GM23338 (cell line): ENCODE results near the gene TPPP3. TPM values are rescaled to one million over a fixed set of nuclear protein-coding genes. Genes with fewer than 3 reads are reported as not detected.

Experiments used
- ATAC-seq: fragments of 200-7000 bp; cut with Tn5 transposase; 3 replicates; pipeline ENCODE4 v1.9.1; 2020
- DNase-seq: peaks from one replicate; pipeline ENCODE4 v3.0.0-alpha.2; 2015; ENCODE audit warnings: low spot score
- H2AFZ ChIP-seq: fragments of 200-600 bp; sonication (generic); 2 replicates; pipeline ENCODE4 v1.8.0; 2016; ENCODE audit warnings: antibody characterized with exemption, mild to moderate bottlenecking, moderate library complexity
- H3F3A ChIP-seq: fragments of 200-600 bp; sonication (generic); replicated peaks from 2 replicates; pipeline ENCODE4 v1.8.0; 2017; ENCODE audit warnings: antibody characterized with exemption, mixed run types, low read depth
- H3K27ac ChIP-seq: fragments of 200-600 bp; sonication (generic); 2 replicates; pipeline ENCODE4 v1.6.1; 2016; ENCODE audit warnings: low read depth
- H3K27me3 ChIP-seq: fragments of 200-600 bp; sonication (generic); 2 replicates; pipeline ENCODE4 v1.8.0; 2016; ENCODE audit warnings: mild to moderate bottlenecking, mixed run types, moderate library complexity; ENCODE audit not compliant: insufficient read depth
- H3K36me3 ChIP-seq: fragments of 200-600 bp; sonication (generic); 2 replicates; pipeline ENCODE4 v1.8.0; 2016; ENCODE audit warnings: mild to moderate bottlenecking; ENCODE audit not compliant: insufficient read depth
- H3K4me1 ChIP-seq: fragments of 200-600 bp; sonication (generic); 2 replicates; pipeline ENCODE4 v1.8.0; 2016; ENCODE audit warnings: mild to moderate bottlenecking, moderate library complexity; ENCODE audit not compliant: insufficient read depth
- H3K4me2 ChIP-seq: fragments of 200-600 bp; sonication (generic); 2 replicates; pipeline ENCODE4 v1.7.1; 2017; ENCODE audit warnings: mixed run types
- H3K4me3 ChIP-seq: fragments of 200-600 bp; sonication (generic); 2 replicates; pipeline ENCODE4 v1.6.1; 2016; ENCODE audit warnings: mixed run types
- H3K79me2 ChIP-seq: fragments of 200-600 bp; sonication (generic); replicated peaks from 2 replicates; pipeline ENCODE4 v1.8.0; 2017; ENCODE audit warnings: mild to moderate bottlenecking; ENCODE audit not compliant: insufficient read depth
- H3K9me2 ChIP-seq: fragments of 200-600 bp; sonication (generic); 2 replicates; pipeline ENCODE4 v1.8.0; 2017; ENCODE audit not compliant: insufficient read depth
- H4K20me1 ChIP-seq: fragments of 200-600 bp; sonication (generic); replicated peaks from 2 replicates; pipeline ENCODE4 v1.8.0; 2017; ENCODE audit warnings: mild to moderate bottlenecking; ENCODE audit not compliant: insufficient read depth
- H3K27ac Mint-ChIP-seq: 2 replicates; pipeline ENCODE4 v1.8.0; 2020; ENCODE audit warnings: inconsistent platforms, mild to moderate bottlenecking, moderate library complexity, mixed read lengths
- H3K27me3 Mint-ChIP-seq: 3 replicates; pipeline ENCODE4 v1.8.0; 2022; ENCODE audit warnings: low read depth, mild to moderate bottlenecking, moderate library complexity, mixed read lengths, inconsistent platforms; ENCODE audit not compliant: insufficient read depth, poor library complexity
- H3K36me3 Mint-ChIP-seq: 3 replicates; pipeline ENCODE4 v1.8.0; 2021; ENCODE audit warnings: low read depth, mild to moderate bottlenecking, inconsistent platforms, moderate library complexity, mixed read lengths
- H3K4me1 Mint-ChIP-seq: 3 replicates; pipeline ENCODE4 v1.8.0; 2020; ENCODE audit warnings: mild to moderate bottlenecking, inconsistent platforms, mixed read lengths
- H3K4me3 Mint-ChIP-seq: 3 replicates; pipeline ENCODE4 v1.8.0; 2021; ENCODE audit warnings: moderate library complexity, mild to moderate bottlenecking, inconsistent platforms, mixed read lengths
- H3K9me3 Mint-ChIP-seq: 3 replicates; pipeline ENCODE4 v1.8.0; 2020; ENCODE audit warnings: moderate library complexity, mild to moderate bottlenecking, inconsistent platforms, mixed read lengths
- EZH2 ChIP-seq: fragments of 200-600 bp; sonication (generic); IDR thresholded peaks from one replicate; pipeline ENCODE4 v1.8.0; 2017; ENCODE audit warnings: antibody characterized with exemption, mild to moderate bottlenecking, low read depth; ENCODE audit not compliant: unreplicated experiment
- POLR2AphosphoS5 ChIP-seq: IDR thresholded peaks from 2 replicates; pipeline ENCODE4 v1.6.1; 2016; ENCODE audit warnings: antibody characterized with exemption, low read depth
- ZNF331 ChIP-seq: fragments of 250-450 bp; sonication (Bioruptor Pico); IDR thresholded peaks from 2 replicates; pipeline ENCODE4 v1.5.0; 2020; ENCODE audit warnings: low read depth, mild to moderate bottlenecking, moderate library complexity
- polyA plus RNA-seq: library from polyadenylated mRNA; unstranded; fragments of >200 nt; fragmentation: Nextera tagmentation; extraction: Ambion mirVana; gene quantifications from 2 replicates; pipeline ENCODE4 v1.2.1, GENCODE V29; 2016
- total RNA-seq: library from RNA; depleted of rRNA; stranded (reverse); fragments of >200 nt; shearing (Covaris generic); gene quantifications from 2 replicates; pipeline ENCODE4 v1.2.3, GENCODE V29; 2014
- TF ChIP-seq, protein P1 (sequence below), 2 experiments: fragments of 200-600 bp in 1 of 2; sonication (generic) in 1 of 2; conservative IDR thresholded peaks; 2 replicates each; pipeline versions ENCODE4 v1.5.1 to v1.6.1; 2016 to 2017; ENCODE audit warnings: antibody characterized with exemption in 2 of 2, low read depth in 2 of 2, mild to moderate bottlenecking in 2 of 2, moderate library complexity in 1 of 2
- TF ChIP-seq, protein P2 (sequence below): IDR thresholded peaks from 2 replicates; pipeline ENCODE4 v1.6.1; 2016; ENCODE audit warnings: antibody characterized with exemption
- TF ChIP-seq, protein P3 (sequence below): fragments of 250-450 bp; sonication (Bioruptor Pico); IDR thresholded peaks from 2 replicates; pipeline ENCODE4 v1.5.0; 2020; ENCODE audit warnings: mild to moderate bottlenecking, moderate library complexity

Gene TPPP3
- total and polyA plus RNA-seq, 2 experiments from 2014 or later = 0.26 to 0.28 TPM

GRCh38 chr16:67393788-67394154 lies 473 bp upstream of the TPPP3 start:
- Histone ChIP-seq H3K9me2 (no peaks in the 10 kb centered on the region), H3K4me1 (peaks cover 34% of the 10 kb centered on the region), H3K36me3 (no peaks in the 10 kb centered on the region), H3K27ac (no peak overlapping the region), H2AFZ (peak overlapping the region; percentile 96), H3K4me2 (peak overlapping the region; percentile 92), H3K79me2 (no peaks in the 10 kb centered on the region), H3K27me3 (peaks cover 45% of the 10 kb centered on the region), H3K4me3 (peak overlapping the region; percentile 61), H4K20me1 (no peaks in the 10 kb centered on the region), H3F3A (0 out of 2 replicates have a peak, but pooled peaks cover 10% of the 10 kb centered on the region)
- H3K4me1 Mint-ChIP-seq = peaks cover 17% of the 10 kb centered on the region
- TF ChIP-seq, protein P1, sequence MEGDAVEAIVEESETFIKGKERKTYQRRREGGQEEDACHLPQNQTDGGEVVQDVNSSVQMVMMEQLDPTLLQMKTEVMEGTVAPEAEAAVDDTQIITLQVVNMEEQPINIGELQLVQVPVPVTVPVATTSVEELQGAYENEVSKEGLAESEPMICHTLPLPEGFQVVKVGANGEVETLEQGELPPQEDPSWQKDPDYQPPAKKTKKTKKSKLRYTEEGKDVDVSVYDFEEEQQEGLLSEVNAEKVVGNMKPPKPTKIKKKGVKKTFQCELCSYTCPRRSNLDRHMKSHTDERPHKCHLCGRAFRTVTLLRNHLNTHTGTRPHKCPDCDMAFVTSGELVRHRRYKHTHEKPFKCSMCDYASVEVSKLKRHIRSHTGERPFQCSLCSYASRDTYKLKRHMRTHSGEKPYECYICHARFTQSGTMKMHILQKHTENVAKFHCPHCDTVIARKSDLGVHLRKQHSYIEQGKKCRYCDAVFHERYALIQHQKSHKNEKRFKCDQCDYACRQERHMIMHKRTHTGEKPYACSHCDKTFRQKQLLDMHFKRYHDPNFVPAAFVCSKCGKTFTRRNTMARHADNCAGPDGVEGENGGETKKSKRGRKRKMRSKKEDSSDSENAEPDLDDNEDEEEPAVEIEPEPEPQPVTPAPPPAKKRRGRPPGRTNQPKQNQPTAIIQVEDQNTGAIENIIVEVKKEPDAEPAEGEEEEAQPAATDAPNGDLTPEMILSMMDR (conservative IDR thresholded peaks at IDR 0.05; ENCODE audit: low read depth in 2 of 2) = no peak
- no peak for TF ChIP-seq POLR2AphosphoS5
- no peak for TF ChIP-seq ZNF331 (CRISPR knock-in tag)
- TF ChIP-seq EZH2 = no peak
- TF ChIP-seq, protein P2, sequence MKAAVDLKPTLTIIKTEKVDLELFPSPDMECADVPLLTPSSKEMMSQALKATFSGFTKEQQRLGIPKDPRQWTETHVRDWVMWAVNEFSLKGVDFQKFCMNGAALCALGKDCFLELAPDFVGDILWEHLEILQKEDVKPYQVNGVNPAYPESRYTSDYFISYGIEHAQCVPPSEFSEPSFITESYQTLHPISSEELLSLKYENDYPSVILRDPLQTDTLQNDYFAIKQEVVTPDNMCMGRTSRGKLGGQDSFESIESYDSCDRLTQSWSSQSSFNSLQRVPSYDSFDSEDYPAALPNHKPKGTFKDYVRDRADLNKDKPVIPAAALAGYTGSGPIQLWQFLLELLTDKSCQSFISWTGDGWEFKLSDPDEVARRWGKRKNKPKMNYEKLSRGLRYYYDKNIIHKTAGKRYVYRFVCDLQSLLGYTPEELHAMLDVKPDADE = no peak
- TF ChIP-seq, protein P3, sequence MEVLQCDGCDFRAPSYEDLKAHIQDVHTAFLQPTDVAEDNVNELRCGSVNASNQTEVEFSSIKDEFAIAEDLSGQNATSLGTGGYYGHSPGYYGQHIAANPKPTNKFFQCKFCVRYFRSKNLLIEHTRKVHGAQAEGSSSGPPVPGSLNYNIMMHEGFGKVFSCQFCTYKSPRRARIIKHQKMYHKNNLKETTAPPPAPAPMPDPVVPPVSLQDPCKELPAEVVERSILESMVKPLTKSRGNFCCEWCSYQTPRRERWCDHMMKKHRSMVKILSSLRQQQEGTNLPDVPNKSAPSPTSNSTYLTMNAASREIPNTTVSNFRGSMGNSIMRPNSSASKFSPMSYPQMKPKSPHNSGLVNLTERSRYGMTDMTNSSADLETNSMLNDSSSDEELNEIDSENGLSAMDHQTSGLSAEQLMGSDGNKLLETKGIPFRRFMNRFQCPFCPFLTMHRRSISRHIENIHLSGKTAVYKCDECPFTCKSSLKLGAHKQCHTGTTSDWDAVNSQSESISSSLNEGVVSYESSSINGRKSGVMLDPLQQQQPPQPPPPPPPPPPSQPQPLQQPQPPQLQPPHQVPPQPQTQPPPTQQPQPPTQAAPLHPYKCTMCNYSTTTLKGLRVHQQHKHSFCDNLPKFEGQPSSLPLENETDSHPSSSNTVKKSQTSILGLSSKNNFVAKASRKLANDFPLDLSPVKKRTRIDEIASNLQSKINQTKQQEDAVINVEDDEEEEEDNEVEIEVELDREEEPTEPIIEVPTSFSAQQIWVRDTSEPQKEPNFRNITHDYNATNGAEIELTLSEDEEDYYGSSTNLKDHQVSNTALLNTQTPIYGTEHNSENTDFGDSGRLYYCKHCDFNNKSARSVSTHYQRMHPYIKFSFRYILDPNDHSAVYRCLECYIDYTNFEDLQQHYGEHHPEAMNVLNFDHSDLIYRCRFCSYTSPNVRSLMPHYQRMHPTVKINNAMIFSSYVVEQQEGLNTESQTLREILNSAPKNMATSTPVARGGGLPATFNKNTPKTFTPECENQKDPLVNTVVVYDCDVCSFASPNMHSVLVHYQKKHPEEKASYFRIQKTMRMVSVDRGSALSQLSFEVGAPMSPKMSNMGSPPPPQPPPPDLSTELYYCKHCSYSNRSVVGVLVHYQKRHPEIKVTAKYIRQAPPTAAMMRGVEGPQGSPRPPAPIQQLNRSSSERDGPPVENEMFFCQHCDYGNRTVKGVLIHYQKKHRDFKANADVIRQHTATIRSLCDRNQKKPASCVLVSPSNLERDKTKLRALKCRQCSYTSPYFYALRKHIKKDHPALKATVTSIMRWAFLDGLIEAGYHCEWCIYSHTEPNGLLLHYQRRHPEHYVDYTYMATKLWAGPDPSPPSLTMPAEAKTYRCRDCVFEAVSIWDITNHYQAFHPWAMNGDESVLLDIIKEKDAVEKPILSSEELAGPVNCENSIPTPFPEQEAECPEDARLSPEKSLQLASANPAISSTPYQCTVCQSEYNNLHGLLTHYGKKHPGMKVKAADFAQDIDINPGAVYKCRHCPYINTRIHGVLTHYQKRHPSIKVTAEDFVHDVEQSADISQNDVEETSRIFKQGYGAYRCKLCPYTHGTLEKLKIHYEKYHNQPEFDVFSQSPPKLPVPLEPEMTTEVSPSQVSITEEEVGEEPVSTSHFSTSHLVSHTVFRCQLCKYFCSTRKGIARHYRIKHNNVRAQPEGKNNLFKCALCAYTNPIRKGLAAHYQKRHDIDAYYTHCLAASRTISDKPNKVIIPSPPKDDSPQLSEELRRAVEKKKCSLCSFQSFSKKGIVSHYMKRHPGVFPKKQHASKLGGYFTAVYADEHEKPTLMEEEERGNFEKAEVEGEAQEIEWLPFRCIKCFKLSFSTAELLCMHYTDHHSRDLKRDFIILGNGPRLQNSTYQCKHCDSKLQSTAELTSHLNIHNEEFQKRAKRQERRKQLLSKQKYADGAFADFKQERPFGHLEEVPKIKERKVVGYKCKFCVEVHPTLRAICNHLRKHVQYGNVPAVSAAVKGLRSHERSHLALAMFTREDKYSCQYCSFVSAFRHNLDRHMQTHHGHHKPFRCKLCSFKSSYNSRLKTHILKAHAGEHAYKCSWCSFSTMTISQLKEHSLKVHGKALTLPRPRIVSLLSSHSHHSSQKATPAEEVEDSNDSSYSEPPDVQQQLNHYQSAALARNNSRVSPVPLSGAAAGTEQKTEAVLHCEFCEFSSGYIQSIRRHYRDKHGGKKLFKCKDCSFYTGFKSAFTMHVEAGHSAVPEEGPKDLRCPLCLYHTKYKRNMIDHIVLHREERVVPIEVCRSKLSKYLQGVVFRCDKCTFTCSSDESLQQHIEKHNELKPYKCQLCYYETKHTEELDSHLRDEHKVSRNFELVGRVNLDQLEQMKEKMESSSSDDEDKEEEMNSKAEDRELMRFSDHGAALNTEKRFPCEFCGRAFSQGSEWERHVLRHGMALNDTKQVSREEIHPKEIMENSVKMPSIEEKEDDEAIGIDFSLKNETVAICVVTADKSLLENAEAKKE (CRISPR knock-in tag) = no peak
- no peaks in the 10 kb centered on the region for H3K36me3 Mint-ChIP-seq
- peak overlapping the region; percentile 65 for H3K4me3 Mint-ChIP-seq
- peaks cover 58% of the 10 kb centered on the region for H3K27me3 Mint-ChIP-seq
- H3K9me3 Mint-ChIP-seq = no peaks in the 10 kb centered on the region
- ATAC-seq (peak; percentile 5), DNase-seq (no peak)
- no peak overlapping the region for H3K27ac Mint-ChIP-seq
